ENCODE measurements around the gene ZCCHC18. TPM values are rescaled to one million over a fixed set of nuclear protein-coding genes. Genes with fewer than 3 reads are reported as not detected.
"Not testable (repeated sequence)": the region's sequence is repeated elsewhere in the genome, so short reads cannot be mapped to it uniquely, and the experiment has no call there.

Gene ZCCHC18
- total RNA-seq (2021; ENCODE audit: unreplicated experiment), result 0.62 TPM
- 0.25 TPM for polyA plus RNA-seq (2012; ENCODE audit: insufficient read length)
- percentile 24 among the genes with signal in this experiment for Bru-seq, nascent RNA
- BruChase-seq, experiment 1, labeled RNA remaining after a 2-hour chase, result percentile 20 among the genes with signal in this experiment
- percentile 21 among the genes with signal in this experiment for BruChase-seq, experiment 2, labeled RNA remaining after a 6-hour chase
- long read RNA-seq, result 0 reads

- in situ Hi-C loops (cut with HindIII; ENCODE audit: low pct_unique_long_range_greater_than_20kb, low sequenced_read_pairs) (no loop called here), intact Hi-C loops (cut with micrococcal nuclease; ENCODE audit: unreplicated experiment) (loop anchor here (5.0 kb wide), 1 partner anchor 265 kb away; no protein-coding TSS in a partner anchor)
- TF ChIP-seq SIN3A (IDR thresholded peaks at IDR 0.05; ENCODE audit: borderline replicate concordance, insufficient read depth, low read depth, low read length), result 0 out of 2 replicates have a peak, but pooled peaks have one; percentile 19
- no peak for TF ChIP-seq POLR2AphosphoS5 (IDR thresholded peaks at IDR 0.05; ENCODE audit: low read depth, low read length)
- Histone ChIP-seq H3K9me3 (ENCODE audit: control insufficient read depth, insufficient read depth, low read depth, low read length) (no peaks in the 10 kb centered on the region), H3K27me3 (ENCODE audit: control insufficient read depth, insufficient read depth, low read length) (peaks cover 18% of the 10 kb centered on the region), H3K27ac (ENCODE audit: low read length) (no peak within 1 kb of the TSS), H3K36me3 (ENCODE audit: control insufficient read depth, insufficient read depth, low read length) (no peaks in the 10 kb centered on the region), H3K4me1 (ENCODE audit: control insufficient read depth, insufficient read depth, low read length) (no peaks in the 10 kb centered on the region), H3K4me3 (ENCODE audit: low read depth in 2 of 2, low read length in 2 of 2) (peak within 1 kb of the TSS; percentile 60 to 71)
- CTCF ChIA-PET, result interaction anchor here (0.6 to 1.4 kb wide), 2 partner anchors 12 to 68 kb away, joined by 7 to 8 read pairs; no protein-coding TSS in a partner anchor
- POLR2A ChIA-PET, result no interaction called here
- DNase-seq (ENCODE audit: low read depth, low spot score) (no peak), ATAC-seq (peak; percentile 75)
- no TSS peak for BruUV-seq (replicated peaks)
These were observed at the start of gene ZCCHC18 for GRCh38 chrX:104112326-104112951. ZCCHC18 (plus strand) TSS chrX:104112523; CDS start chrX:104114112, 1,589 bp downstream.

DNA sequence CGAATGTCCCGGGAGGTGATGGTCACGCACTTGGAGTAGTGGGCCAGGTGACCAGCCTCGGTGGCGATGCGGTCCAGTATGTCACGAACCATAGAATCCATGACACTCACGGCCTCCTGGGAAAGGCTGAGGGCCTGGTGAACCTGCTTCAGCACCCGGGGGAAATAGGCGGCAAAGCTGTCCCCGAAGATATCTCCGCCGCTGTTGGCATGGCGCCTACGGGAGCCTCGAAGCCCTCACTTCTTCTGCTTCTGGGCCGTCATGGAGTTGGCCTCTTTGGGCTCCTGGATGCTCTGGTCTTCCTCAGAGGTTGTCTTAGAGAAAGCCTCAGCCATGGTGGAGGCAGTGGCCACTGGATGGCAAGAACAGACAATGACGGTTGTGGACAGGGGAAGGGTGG is 49.7 kb upstream of the ZCCHC18 start:
- H3K36me3 ChIP-seq (ENCODE audit: control insufficient read depth, insufficient read depth, low read length); H3K9me3 ChIP-seq (ENCODE audit: control insufficient read depth, insufficient read depth, low read depth, low read length); ATAC-seq; H3K4me3 ChIP-seq (ENCODE audit: low read depth in 2 of 2, low read length in 2 of 2); BruUV-seq (replicated peaks); intact Hi-C loops (cut with micrococcal nuclease; ENCODE audit: unreplicated experiment); CTCF ChIA-PET; POLR2A ChIA-PET; H3K27me3 ChIP-seq (ENCODE audit: control insufficient read depth, insufficient read depth, low read length); H3K27ac ChIP-seq (ENCODE audit: low read length); DNase-seq (ENCODE audit: low read depth, low spot score); H3K4me1 ChIP-seq (ENCODE audit: control insufficient read depth, insufficient read depth, low read length); in situ Hi-C loops (cut with HindIII; ENCODE audit: low pct_unique_long_range_greater_than_20kb, low sequenced_read_pairs): not testable (repeated sequence)

DNA sequence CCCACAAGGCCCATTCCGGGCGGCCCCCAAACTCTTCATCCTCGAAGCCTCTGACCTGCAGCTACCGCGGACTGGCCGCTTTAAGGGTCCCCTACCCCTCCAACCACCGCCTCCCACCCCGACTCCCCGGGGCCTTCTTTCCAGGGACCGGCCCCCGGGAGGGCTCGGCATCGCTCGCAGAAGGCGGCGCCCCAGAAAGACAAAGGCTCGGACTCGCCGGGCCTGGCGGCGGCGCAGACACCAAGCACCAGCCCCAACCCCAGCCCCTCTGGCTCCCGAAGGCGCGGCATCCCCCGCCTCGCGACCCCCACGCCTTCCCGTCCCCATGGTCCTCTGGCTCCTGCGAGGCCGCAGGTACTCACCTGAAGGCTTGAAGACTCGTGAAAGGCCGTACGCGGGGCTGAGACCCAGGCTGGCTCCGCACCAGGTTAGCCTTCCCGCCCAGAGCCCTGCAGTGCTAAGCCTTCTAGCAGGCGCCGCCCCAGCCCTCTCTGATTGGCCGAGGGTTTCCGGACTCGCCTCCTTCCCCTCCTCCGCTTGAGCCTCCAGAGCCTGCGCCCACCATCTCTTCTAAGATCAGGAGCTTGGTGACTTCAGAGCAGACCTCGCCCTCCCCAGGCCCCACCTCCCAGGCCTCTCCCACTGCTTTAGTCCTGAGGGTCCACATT is 36.4 kb upstream of the ZCCHC18 start, which contains the start of gene TMSB15C:
Gene TMSB15C (minus strand): TSS at position 459 of the 668 bp plus-strand sequence.
- H3K9me3 ChIP-seq (ENCODE audit: control insufficient read depth, insufficient read depth, low read depth, low read length); BruUV-seq (replicated peaks); H3K27ac ChIP-seq (ENCODE audit: low read length); H3K4me1 ChIP-seq (ENCODE audit: control insufficient read depth, insufficient read depth, low read length); in situ Hi-C loops (cut with HindIII; ENCODE audit: low pct_unique_long_range_greater_than_20kb, low sequenced_read_pairs); POLR2A ChIA-PET; DNase-seq (ENCODE audit: low read depth, low spot score); intact Hi-C loops (cut with micrococcal nuclease; ENCODE audit: unreplicated experiment); H3K4me3 ChIP-seq (ENCODE audit: low read depth in 2 of 2, low read length in 2 of 2); H3K27me3 ChIP-seq (ENCODE audit: control insufficient read depth, insufficient read depth, low read length); CTCF ChIA-PET; H3K36me3 ChIP-seq (ENCODE audit: control insufficient read depth, insufficient read depth, low read length): not testable (repeated sequence)
- ATAC-seq, result peak; percentile 99

DNA sequence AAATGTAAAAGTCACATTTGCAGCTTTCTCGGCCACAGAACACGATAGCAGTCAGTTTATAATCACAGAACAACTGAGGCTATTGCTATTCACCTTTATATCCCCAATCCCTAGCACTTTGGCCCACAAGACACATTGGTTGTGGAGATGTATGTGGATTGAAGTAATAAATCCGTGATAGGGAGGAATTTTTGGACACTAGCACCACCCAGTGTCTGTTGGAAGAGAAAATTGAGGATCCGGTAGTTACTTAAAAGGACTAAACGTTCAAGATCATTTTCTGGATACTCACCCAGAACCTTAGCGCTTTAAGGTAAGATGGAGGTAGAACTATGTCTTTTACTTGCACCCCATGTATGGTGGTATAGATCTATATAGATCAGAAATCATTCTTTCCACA is 34.5 kb upstream of the ZCCHC18 start:
- ATAC-seq, result 0 out of 2 replicates have a peak, but pooled peaks have one; percentile 68
- intact Hi-C loops (cut with micrococcal nuclease; ENCODE audit: unreplicated experiment); H3K27me3 ChIP-seq (ENCODE audit: control insufficient read depth, insufficient read depth, low read length); DNase-seq (ENCODE audit: low read depth, low spot score); H3K9me3 ChIP-seq (ENCODE audit: control insufficient read depth, insufficient read depth, low read depth, low read length); H3K36me3 ChIP-seq (ENCODE audit: control insufficient read depth, insufficient read depth, low read length); BruUV-seq (replicated peaks); H3K27ac ChIP-seq (ENCODE audit: low read length); H3K4me3 ChIP-seq (ENCODE audit: low read depth in 2 of 2, low read length in 2 of 2); H3K4me1 ChIP-seq (ENCODE audit: control insufficient read depth, insufficient read depth, low read length); POLR2A ChIA-PET; CTCF ChIA-PET; in situ Hi-C loops (cut with HindIII; ENCODE audit: low pct_unique_long_range_greater_than_20kb, low sequenced_read_pairs): not testable (repeated sequence)

Measured in Panc1 (cell line).